ENCODE results near the gene CDH23. TPM values are rescaled to one million over a fixed set of nuclear protein-coding genes. Genes with fewer than 3 reads are reported as not detected.

Gene CDH23
- total and polyA plus RNA-seq, 2 of the 8 experiments (the other 6 are each of a cell fraction or from before 2014, with no cell fraction given) = 1.9 to 4.9 TPM

DNA sequence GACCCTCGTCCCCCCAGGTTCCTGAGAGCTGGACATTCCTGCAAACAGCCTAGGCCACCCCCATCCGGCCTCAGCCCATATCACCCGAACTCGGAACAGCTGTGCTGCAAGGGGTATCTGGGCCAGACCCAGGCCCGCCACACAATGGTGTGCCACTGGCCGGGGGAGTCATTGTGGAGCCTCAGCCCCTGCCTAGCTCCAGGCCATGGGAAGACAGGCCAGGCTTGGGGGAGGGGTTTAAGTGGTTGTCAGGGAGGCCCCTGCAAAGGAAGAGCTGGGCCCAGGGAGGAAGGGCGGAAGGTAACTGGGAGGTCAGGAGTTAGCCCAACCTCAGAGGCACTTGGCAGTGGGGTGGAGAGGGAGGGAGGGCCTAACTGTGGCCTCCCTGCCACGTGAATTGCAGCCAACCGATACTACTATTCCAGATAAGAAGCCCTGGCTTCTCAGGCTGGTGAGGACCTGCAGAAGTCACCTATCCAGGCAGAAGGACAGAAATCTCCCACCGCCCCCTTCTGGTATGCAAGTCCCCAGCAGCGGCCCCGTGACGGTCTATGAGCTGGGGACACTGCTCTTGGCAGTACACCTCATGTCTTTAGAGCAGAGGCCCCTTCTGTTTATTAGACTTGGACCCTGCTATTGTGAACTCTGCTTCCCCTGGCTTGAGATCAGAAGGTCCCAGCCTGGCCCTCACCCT is 349.8 kb downstream of the CDH23 start:
- POLR2A ChIA-PET (ENCODE audit: partially characterized antibody) = interaction anchor here (0.6 to 1.4 kb wide), 2 partner anchors 27 to 68 kb away, joined by 3 read pairs; partner anchors contain the start of gene C10orf105
- TF ChIP-seq PHF8 (conservative IDR thresholded peaks at IDR 0.05; ENCODE audit: low read depth, low read length) (no peak), NANOG (IDR thresholded peaks at IDR 0.05; ENCODE audit: insufficient read depth, low read depth, low read length, poor library complexity, severe bottlenecking) (no peak), TEAD4 (IDR thresholded peaks at IDR 0.05; ENCODE audit: low read depth, low read length) (no peak), KDM1A (IDR thresholded peaks at IDR 0.05; ENCODE audit: borderline replicate concordance, low read length) (no peak), YY1 (IDR thresholded peaks at IDR 0.05; ENCODE audit: low read depth, low read length) (no peak), RAD21 (IDR thresholded peaks at IDR 0.05 in 1 of 2, conservative IDR thresholded peaks at IDR 0.05 in 1 of 2; ENCODE audit: low read depth in 2 of 2, low read length in 2 of 2) (peak; percentile 21 to 44; a peak in 3 of 4 replicates)
- TF ChIP-seq, protein P1, sequence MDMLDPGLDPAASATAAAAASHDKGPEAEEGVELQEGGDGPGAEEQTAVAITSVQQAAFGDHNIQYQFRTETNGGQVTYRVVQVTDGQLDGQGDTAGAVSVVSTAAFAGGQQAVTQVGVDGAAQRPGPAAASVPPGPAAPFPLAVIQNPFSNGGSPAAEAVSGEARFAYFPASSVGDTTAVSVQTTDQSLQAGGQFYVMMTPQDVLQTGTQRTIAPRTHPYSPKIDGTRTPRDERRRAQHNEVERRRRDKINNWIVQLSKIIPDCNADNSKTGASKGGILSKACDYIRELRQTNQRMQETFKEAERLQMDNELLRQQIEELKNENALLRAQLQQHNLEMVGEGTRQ (IDR thresholded peaks at IDR 0.05; ENCODE audit: low read length) = no peak

More for the DNA sequence above, 349.8 kb downstream of the CDH23 start:
- H4K91ac ChIP-seq (replicated peaks; ENCODE audit: insufficient read length, low read length) = no peak overlapping the region
- H2BK20ac ChIP-seq (ENCODE audit: low read length) = no peak overlapping the region; the same call in 1 of the 2 replicates
- 90% methylated on average over 13 of the region's 13 CpGs; no CpG with 5 or more reads in 1 of the 2 experiments for WGBS, 2 experiments (ENCODE audit: extremely low coverage in 1 of 2, insufficient coverage in 1 of 2, insufficient read length in 1 of 2, insufficient replicate concordance in 2 of 2, low coverage in 1 of 2, low lambda C conversion rate in 2 of 2, missing lambda C conversion rate in 1 of 2)
- no peak overlapping the region for H4K5ac ChIP-seq (ENCODE audit: insufficient read length, low read depth, low read length)
- H2BK5ac ChIP-seq (ENCODE audit: low read depth, low read length) = no peak overlapping the region
- no peaks in the 10 kb centered on the region for H3K23me2 ChIP-seq (ENCODE audit: low read depth, low read length)
- no peak overlapping the region for H3K9ac ChIP-seq (replicated peaks in 1 of 4; ENCODE audit: extremely low read depth in 1 of 4, low read depth in 3 of 4, low read length in 3 of 4)
- CTCF ChIA-PET (ENCODE audit: partially characterized antibody) = interaction anchor here (0.6 to 4.1 kb wide), 33 partner anchors 9 to 430 kb away, joined by 3 to 23 read pairs (median 4); partner anchors contain the start of genes SLC29A3 and VSIR
- no peak overlapping the region for H4K8ac ChIP-seq (ENCODE audit: extremely low read depth, insufficient read depth, low read length)
- no peak overlapping the region for H2AFZ ChIP-seq (ENCODE audit: low read length)
- no peaks in the 10 kb centered on the region for H3K9me3 ChIP-seq (ENCODE audit: insufficient read depth in 2 of 2, low read depth in 1 of 2, low read length in 1 of 2)
- no peak overlapping the region for H3K4me3 ChIP-seq (ENCODE audit: extremely low read depth in 1 of 4, insufficient read depth in 2 of 4, low read depth in 3 of 4, low read length in 4 of 4)
- H3K23ac ChIP-seq (ENCODE audit: insufficient read length) = no peak overlapping the region
- no peak overlapping the region for H3K18ac ChIP-seq (ENCODE audit: extremely low read depth, low read length)
- FAIRE-seq (no peak), DNase-seq (ENCODE audit: low read depth in 1 of 2, low spot score in 2 of 2) (no peak)
- no peaks in the 10 kb centered on the region for H3K79me1 ChIP-seq (ENCODE audit: low read depth, low read length)
- H3K56ac ChIP-seq (replicated peaks; ENCODE audit: insufficient read length, low read depth, low read length) = no peak overlapping the region
- H3K4ac ChIP-seq (replicated peaks; ENCODE audit: insufficient read length, low read depth, low read length) = no peak overlapping the region
- no peak overlapping the region for H2AK5ac ChIP-seq (ENCODE audit: low read depth, low read length)
- peaks cover 1 to 8% (median 4%) of the 10 kb centered on the region in 4 experiments; a peak in 4 of 7 replicates for H3K4me1 ChIP-seq (replicated peaks in 1 of 4; ENCODE audit: control insufficient read depth in 3 of 4, insufficient read depth in 4 of 4, low read length in 3 of 4)
- H3K4me2 ChIP-seq (ENCODE audit: insufficient read depth in 1 of 2, low read depth in 2 of 2, low read length in 2 of 2) = no peak overlapping the region
- no peaks in the 10 kb centered on the region for H4K20me1 ChIP-seq (replicated peaks in 1 of 2; ENCODE audit: control insufficient read depth in 1 of 2, insufficient read depth in 2 of 2, low read length in 2 of 2)
- no peaks in the 10 kb centered on the region for H3K79me2 ChIP-seq (ENCODE audit: control insufficient read depth in 1 of 2, insufficient read depth in 2 of 2, low read length in 2 of 2)
- no peak overlapping the region for H2BK15ac ChIP-seq (ENCODE audit: low read length)
- H3K27me3 ChIP-seq (replicated peaks in 1 of 4; ENCODE audit: control insufficient read depth in 3 of 4, extremely low read depth in 1 of 4, insufficient read depth in 3 of 4, low read length in 3 of 4) = 0 out of 7 replicates have a peak, but pooled peaks cover 0 to 2% (median 0%) of the 10 kb centered on the region in 4 experiments
- H2BK12ac ChIP-seq (ENCODE audit: low read depth, low read length) = no peak overlapping the region
- H3K36me3 ChIP-seq (ENCODE audit: control insufficient read depth in 2 of 4, insufficient read depth in 4 of 4, low read length in 3 of 4) = no peaks in the 10 kb centered on the region
- H3K27ac ChIP-seq (ENCODE audit: low read depth, low read length) = no peak overlapping the region
- no peak overlapping the region for H2BK120ac ChIP-seq (replicated peaks; ENCODE audit: low read depth, low read length)
- H3K14ac ChIP-seq (ENCODE audit: insufficient read length) = no peak overlapping the region
